ENCODE results near the gene MRPL23. TPM values are rescaled to one million over a fixed set of nuclear protein-coding genes. Genes with fewer than 3 reads are reported as not detected.

The MRPL23 gene
- total and polyA plus RNA-seq, 9 of the 15 experiments (the other 6 are each of a cell fraction or from before 2014, with no cell fraction given) = 0.44 to 109 (median 37.4) TPM

DNA sequence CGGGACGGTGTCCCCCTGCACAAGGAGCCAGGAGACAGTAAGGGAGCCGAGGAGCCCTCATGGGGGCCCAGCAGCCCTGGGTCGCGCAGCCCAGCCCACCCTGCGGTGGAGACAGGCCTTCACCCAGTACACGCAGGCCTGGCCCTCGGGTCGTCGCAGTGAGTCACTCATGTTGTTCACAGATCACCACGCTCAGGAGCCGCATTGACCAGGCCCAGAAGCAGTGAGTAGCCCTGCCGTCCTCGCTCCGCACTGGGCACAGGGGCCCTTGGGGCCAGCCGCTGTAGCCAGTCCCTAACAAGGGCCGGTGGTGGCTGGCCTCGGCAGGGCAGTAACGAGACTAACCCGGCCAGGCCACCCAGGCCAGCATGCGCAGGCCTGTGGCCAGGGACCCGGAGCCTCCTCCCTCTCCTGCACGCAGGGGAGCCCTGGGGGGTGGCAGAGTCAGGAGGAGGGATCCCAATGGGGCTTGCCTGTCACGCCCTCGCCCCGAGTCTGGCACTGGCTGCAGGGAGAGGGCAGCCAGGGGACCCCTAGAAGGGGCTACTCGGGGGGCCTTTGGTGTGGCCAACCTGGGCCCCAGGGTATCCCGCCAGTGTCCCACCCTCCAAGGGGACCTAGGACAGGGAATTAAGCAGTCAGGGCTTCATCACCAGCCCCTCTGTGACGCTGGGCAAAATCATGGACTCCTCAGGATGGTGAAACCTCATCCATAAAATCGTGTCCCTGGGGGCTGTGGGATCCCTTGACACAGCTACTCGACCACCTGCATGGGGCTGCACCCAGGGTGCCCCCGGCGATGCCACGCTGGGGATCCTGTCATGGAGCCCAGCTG lies 10.1 kb upstream of the MRPL23 start:
- H2AFZ ChIP-seq (ENCODE audit: low read depth, low read length) = no peak overlapping the region
- POLR2A ChIA-PET = interaction anchor here (0.6 to 1.2 kb wide), 2 partner anchors 23 to 25 kb away, joined by 3 read pairs; no protein-coding TSS in a partner anchor
- no peak overlapping the region for H3K27ac ChIP-seq (ENCODE audit: extremely low read depth, low read depth, low read length)
- H3K9me3 ChIP-seq (replicated peaks; ENCODE audit: control insufficient read depth, insufficient read depth, low read depth, low read length) = no peaks in the 10 kb centered on the region
- no peak for FAIRE-seq
- in situ Hi-C loops (cut with MboI) = no loop called here
- intact Hi-C loops (cut with micrococcal nuclease) = no loop called here
- CTCF ChIA-PET (ENCODE audit: low intra/inter-chr PET ratio) = interaction anchor here (0.7 kb wide), 1 partner anchor 1293 kb away, joined by 3 read pairs; no protein-coding TSS in a partner anchor
- TF ChIP-seq RBFOX2 (IDR thresholded peaks at IDR 0.05; ENCODE audit: low read depth, low read length) = no peak
- TF ChIP-seq CSDE1 (IDR thresholded peaks at IDR 0.05) = no peak
- no peak for TF ChIP-seq NR3C1 (CRISPR knock-in tag; IDR thresholded peaks at IDR 0.05)
- TF ChIP-seq ETV6 (IDR thresholded peaks at IDR 0.05; ENCODE audit: borderline replicate concordance in 1 of 2, low read depth in 2 of 2, low read length in 1 of 2) = no peak
- no peak for TF ChIP-seq ETV6 (CRISPR knock-in tag; IDR thresholded peaks at IDR 0.05; ENCODE audit: borderline replicate concordance)
- no peak for TF ChIP-seq ZNF408 (CRISPR knock-in tag; IDR thresholded peaks at IDR 0.05; ENCODE audit: low read depth)
- TF ChIP-seq, protein P1, sequence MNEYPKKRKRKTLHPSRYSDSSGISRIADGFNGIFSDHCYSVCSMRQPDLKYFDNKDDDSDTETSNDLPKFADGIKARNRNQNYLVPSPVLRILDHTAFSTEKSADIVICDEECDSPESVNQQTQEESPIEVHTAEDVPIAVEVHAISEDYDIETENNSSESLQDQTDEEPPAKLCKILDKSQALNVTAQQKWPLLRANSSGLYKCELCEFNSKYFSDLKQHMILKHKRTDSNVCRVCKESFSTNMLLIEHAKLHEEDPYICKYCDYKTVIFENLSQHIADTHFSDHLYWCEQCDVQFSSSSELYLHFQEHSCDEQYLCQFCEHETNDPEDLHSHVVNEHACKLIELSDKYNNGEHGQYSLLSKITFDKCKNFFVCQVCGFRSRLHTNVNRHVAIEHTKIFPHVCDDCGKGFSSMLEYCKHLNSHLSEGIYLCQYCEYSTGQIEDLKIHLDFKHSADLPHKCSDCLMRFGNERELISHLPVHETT (CRISPR knock-in tag; conservative IDR thresholded peaks at IDR 0.05 in 1 of 2, IDR thresholded peaks at IDR 0.05 in 1 of 2) = no peak
- TF ChIP-seq E2F3 (CRISPR knock-in tag; IDR thresholded peaks at IDR 0.05) = no peak
- no peak for TF ChIP-seq ZNF507 (tag; conservative IDR thresholded peaks at IDR 0.05)
- TF ChIP-seq ZNF695 (CRISPR knock-in tag; IDR thresholded peaks at IDR 0.05) = no peak
- TF ChIP-seq PURB (CRISPR knock-in tag; IDR thresholded peaks at IDR 0.05; ENCODE audit: low read depth) = no peak
- no peak for TF ChIP-seq KLF6 (CRISPR knock-in tag; IDR thresholded peaks at IDR 0.05; ENCODE audit: borderline replicate concordance)
- TF ChIP-seq SRSF3 (IDR thresholded peaks at IDR 0.05; ENCODE audit: insufficient read depth, low read length) = no peak
- no peak for TF ChIP-seq MECOM (CRISPR knock-in tag; IDR thresholded peaks at IDR 0.05)
- no peaks in the 10 kb centered on the region for H3K79me2 ChIP-seq (ENCODE audit: control insufficient read depth, insufficient read depth, low read length)
- ATAC-seq = peak; percentile 42
- peaks cover 0 to 45% of the 10 kb centered on the region in 2 experiments; a peak in 2 of 5 replicates for H3K4me1 ChIP-seq (replicated peaks in 1 of 2; ENCODE audit: control insufficient read depth in 2 of 2, insufficient read depth in 2 of 2, low read length in 2 of 2)
- H3K4me3 ChIP-seq = no peak overlapping the region
- no TSS peak for BruUV-seq (replicated peaks)
- 0 out of 2 replicates have a peak, but pooled peaks cover 4% of the 10 kb centered on the region for H4K20me1 ChIP-seq (replicated peaks; ENCODE audit: control insufficient read depth, insufficient read depth, low read length)
- H3K27me3 ChIP-seq (ENCODE audit: control insufficient read depth in 2 of 2, insufficient read depth in 2 of 2, low read length in 2 of 2) = peaks cover 22 to 68% of the 10 kb centered on the region in 2 experiments; a peak in 4 of 5 replicates
- 5% methylated on average over 23 of the region's 34 CpGs for WGBS (ENCODE audit: insufficient coverage, low coverage, missing lambda C conversion rate)
- no peaks in the 10 kb centered on the region for H3K9me1 ChIP-seq (ENCODE audit: control insufficient read depth, insufficient read depth, low read length)
- no peak overlapping the region for H3K9ac ChIP-seq (ENCODE audit: insufficient read depth in 1 of 2, low read depth in 2 of 2, low read length in 2 of 2)
- H3K36me3 ChIP-seq (ENCODE audit: control insufficient read depth, insufficient read depth, low read length) = no peaks in the 10 kb centered on the region
- no peak for DNase-seq (ENCODE audit: extremely low read depth in 1 of 4, low spot score in 3 of 4)
- no peak overlapping the region for H3K4me2 ChIP-seq (ENCODE audit: insufficient read depth, low read length)

Measured in K562 (cell line).